ENCODE data around the gene ZNF672. TPM values are rescaled to one million over a fixed set of nuclear protein-coding genes. Genes with fewer than 3 reads are reported as not detected.

ZNF672 gene
- total and polyA plus RNA-seq, 2 experiments from 2014 or later, result 10.3 to 39.7 TPM

GRCh38 chr1:248849637-248850036 lies 11.6 kb downstream of the ZNF672 start (continued):
- TF ChIP-seq ZNF462 (CRISPR knock-in tag; IDR thresholded peaks at IDR 0.05) (no peak), REST (IDR thresholded peaks at IDR 0.05; ENCODE audit: unreplicated experiment) (no peak), ETS1 (IDR thresholded peaks at IDR 0.05) (no peak), ZNF331 (CRISPR knock-in tag; IDR thresholded peaks at IDR 0.05; ENCODE audit: low read depth) (no peak)

- Histone ChIP-seq H3K9me2 (ENCODE audit: insufficient read depth) (no peaks in the 10 kb centered on the region), H3F3A (replicated peaks; ENCODE audit: low read depth) (peaks cover 13% of the 10 kb centered on the region), H2AFZ (no peak overlapping the region), H3K4me1 (ENCODE audit: insufficient read depth) (peaks cover 6% of the 10 kb centered on the region; the same call in 1 of the 2 replicates), H4K20me1 (replicated peaks; ENCODE audit: insufficient read depth) (peaks cover 13% of the 10 kb centered on the region), H3K4me3 (no peak overlapping the region), H3K27me3 (ENCODE audit: insufficient read depth) (peaks cover 47% of the 10 kb centered on the region), H3K4me2 (no peak overlapping the region), H3K27ac (ENCODE audit: low read depth) (no peak overlapping the region), H3K79me2 (replicated peaks; ENCODE audit: insufficient read depth) (no peaks in the 10 kb centered on the region), H3K36me3 (ENCODE audit: insufficient read depth) (peaks cover 6% of the 10 kb centered on the region)
- H3K4me3 Mint-ChIP-seq, result no peak overlapping the region
- H3K27me3 Mint-ChIP-seq (ENCODE audit: insufficient read depth, low read depth, poor library complexity), result peaks cover 20% of the 10 kb centered on the region
- H3K27ac Mint-ChIP-seq, result no peak overlapping the region
- DNase-seq (ENCODE audit: low spot score) (no peak), ATAC-seq (no peak)
- H3K36me3 Mint-ChIP-seq (ENCODE audit: low read depth), result peaks cover 37% of the 10 kb centered on the region
- H3K9me3 Mint-ChIP-seq, result no peaks in the 10 kb centered on the region; the same call in 2 of the 3 replicates
- H3K4me1 Mint-ChIP-seq, result peaks cover 8% of the 10 kb centered on the region
- TF ChIP-seq ZNF331 (CRISPR knock-in tag; IDR thresholded peaks at IDR 0.05; ENCODE audit: low read depth) (no peak), EZH2phosphoT487 (IDR thresholded peaks at IDR 0.05; ENCODE audit: unreplicated experiment) (no peak), EZH2 (IDR thresholded peaks at IDR 0.05; ENCODE audit: low read depth, unreplicated experiment) (no peak)
Measured at GRCh38 chr1:248850124-248850523, 12.1 kb downstream of the ZNF672 start.
